DMS153 treated with DMSO at 0.1 percent for 48 hours (cell line): ENCODE results near the gene SCAPER.
"Not testable (repeated sequence)": the region's sequence is repeated elsewhere in the genome, so short reads cannot be mapped to it uniquely, and the experiment has no call there.

Experiments used
- DNase-seq: peaks from one replicate; lab custom pipeline; 2025; ENCODE audit not compliant: unreplicated experiment; lab: John Stamatoyannopoulos, UW

SCAPER gene

GRCh38 chr15:76297951-76298350 is 607.2 kb downstream of the SCAPER start:
- not testable (repeated sequence) for DNase-seq
